Adrenal gland (tissue), 12 donors: ENCODE results near the gene VPS33A. TPM values are rescaled to one million over a fixed set of nuclear protein-coding genes. Genes with fewer than 3 reads are reported as not detected.

ENCODE experiments used
- DNase-seq, 7 donors: peaks; one replicate each; pipeline ENCODE4 v3.0.0-alpha.2; 2019 to 2020
- H3K27ac ChIP-seq, 5 donors: fragments of 200-600 bp; sonication (generic) in 4 of 5; 1 replicate in 3 of 5; 2 replicates in 2 of 5; pipeline versions ENCODE4 v1.5.1 to v1.8.0; 2016 to 2020; ENCODE audit warnings: mild to moderate bottlenecking in 1 of 5
- H3K27me3 ChIP-seq: fragments of 200-600 bp; 2 replicates; pipeline ENCODE4 v1.8.0; 2021
- H3K36me3 ChIP-seq, 2 donors: fragments of 200-600 bp; replicated peaks in 1 of 2; 1 replicate in 1 of 2; 2 replicates in 1 of 2; pipeline versions ENCODE4 v1.5.1 to v1.8.0; 2018 to 2022
- H3K4me1 ChIP-seq, 2 donors: fragments of 200-600 bp; replicated peaks in 1 of 2; 1 replicate in 1 of 2; 2 replicates in 1 of 2; pipeline versions ENCODE4 v1.5.1 to v1.8.0; 2018 to 2021
- H3K4me3 ChIP-seq, 4 donors: fragments of 200-600 bp; sonication (generic) in 3 of 4; one replicate each; pipeline ENCODE4 v1.5.1; 2016 to 2018
- H3K9me3 ChIP-seq, 3 donors: fragments of 200-600 bp; sonication (generic) in 1 of 3; replicated peaks in 1 of 3; 1 replicate in 2 of 3; 2 replicates in 1 of 3; pipeline versions ENCODE4 v1.5.1 to v1.8.0; 2016 to 2021
- POLR2A ChIP-seq, 2 donors: fragments of 450-650 bp; IDR thresholded peaks; one replicate each; pipeline ENCODE4 v1.6.1; 2017; ENCODE audit warnings: antibody characterized with exemption in 2 of 2, mild to moderate bottlenecking in 2 of 2, moderate library complexity in 1 of 2
- WGBS, 4 donors: extraction: QIAGEN DNeasy Blood & Tissue Kit in 2 of 4; methylation state at CpG; one replicate each; pipeline versions ENCODE4 v1.1.5 to v1.1.7; 2013 to 2017; 5-methylcytosine and 5-hydroxymethylcytosine counted together
- intact Hi-C, 2 donors: fragments of 100-400 bp; cut with DNase I; formaldehyde crosslinking; loops; one replicate each; pipeline versions ENCODE4 v1.14.1 to v1.15.0; 2022 to 2023
- polyA plus RNA-seq, 3 donors: library from polyadenylated mRNA; stranded (reverse); fragments of 200-250 nt in 2 of 3; fragments of 350-450 nt in 1 of 3; fragmentation: Illumina TruSeq in 1 of 3; extraction: RNeasy Lipid Tissue Mini Kit (QIAGEN cat#74804) in 1 of 3; gene quantifications; one replicate each; pipeline ENCODE4 v1.2.3, GENCODE V29; 2013 to 2014
- total RNA-seq, 9 donors: library from RNA; depleted of rRNA in 4 of 9; stranded (reverse); fragments of >200 nt in 4 of 9; fragments of 120-200 nt in 1 of 9; fragmentation: NEBNext Ultra II Directional in 1 of 9; extraction: Animal tissue kit (Norgen Biotek cat#: 25700) in 1 of 9; gene quantifications; one replicate each; pipeline versions ENCODE4 v1.1.0 to v1.2.4, GENCODE V29; 2013 to 2023
- TF ChIP-seq, protein P1 (sequence below), 6 experiments: fragments of 450-650 bp in 4 of 6; fragments of 200-600 bp in 2 of 6; sonication (generic) in 1 of 6; IDR thresholded peaks; 1 replicate in 5 of 6; 2 replicates in 1 of 6; pipeline versions ENCODE4 v1.5.1 to v1.8.0; 2016 to 2021; ENCODE audit warnings: antibody characterized with exemption in 6 of 6, mild to moderate bottlenecking in 2 of 6, moderate library complexity in 1 of 6
- donor health status: healthy with polysubstance abuse.
- donor health status: Bipolar disorder and iron deficiency.
- donor health status: DM: yes; HTN: yes; CAD: no.
- donor health status: DM: no; HTN: no; CAD: no.
- donor health status: DM: no; HTN: no; CAD: no.
- donor health status: DM: yes; HTN: yes; CAD: no.

Gene VPS33A
- total and polyA plus RNA-seq, 12 donors, result 9.7 to 35.3 (median 22.2) TPM

DNA sequence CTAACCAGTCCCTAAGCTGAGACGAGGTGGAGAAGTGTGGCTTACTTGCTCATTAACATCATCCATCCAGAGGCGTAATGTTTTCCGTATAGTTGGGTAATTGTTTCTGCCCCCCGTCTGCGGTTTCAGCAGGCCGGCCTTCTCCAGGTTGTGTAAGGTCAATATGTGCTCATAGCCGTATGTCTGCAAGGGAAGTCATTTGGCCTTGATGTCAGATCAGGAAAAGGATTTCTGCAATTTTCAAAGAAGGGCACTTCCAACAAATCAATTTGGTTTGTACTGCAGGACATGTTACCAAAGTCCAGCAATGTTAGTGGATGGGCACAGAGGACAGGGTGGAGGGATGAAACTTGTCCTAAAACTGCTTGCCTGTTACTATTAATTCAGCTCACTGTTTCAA lies 30.6 kb downstream of the VPS33A start:
- Histone ChIP-seq H3K4me1 (no peaks in the 10 kb centered on the region), H3K27ac (peak overlapping the region in 1 of 5 donors; percentile 38), H3K4me3 (no peak overlapping the region), H3K9me3 (no peaks in the 10 kb centered on the region), H3K36me3 (peaks cover 0 to 58% of the 10 kb centered on the region in 2 donors), H3K27me3 (no peaks in the 10 kb centered on the region)
- peak in 5 of 7 donors; percentile 23 to 56 (median 31) for DNase-seq
- intact Hi-C loops, result no loop called here
- WGBS, 4 donors, result 50 to 64% (median 54%) methylated on average over 7 of the region's 7 CpGs
- TF ChIP-seq POLR2A (IDR thresholded peaks at IDR 0.05), result no peak

DNA sequence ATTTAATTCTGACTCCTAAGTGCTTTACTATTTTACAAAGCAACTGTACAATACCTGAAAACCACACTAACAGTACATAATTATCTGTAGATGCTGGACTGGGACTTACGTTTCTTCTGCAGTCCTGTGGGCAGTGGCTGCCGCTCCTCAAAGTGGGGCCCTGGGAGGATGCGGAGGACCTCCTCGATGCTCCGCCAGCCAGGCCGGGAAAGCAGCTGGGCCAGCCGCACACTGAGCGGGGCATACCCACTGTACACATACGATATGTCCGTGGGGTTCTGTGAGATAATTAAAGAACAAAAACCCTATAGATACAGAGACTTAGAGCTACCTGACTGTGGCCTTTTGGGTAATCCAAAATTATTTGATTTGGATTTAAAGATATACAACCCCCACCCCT lies 33.6 kb downstream of the VPS33A start:
- WGBS, 4 donors, result 93 to 96% (median 94%) methylated on average over 10 of the region's 10 CpGs
- Histone ChIP-seq H3K27me3 (no peaks in the 10 kb centered on the region), H3K27ac (no peak overlapping the region), H3K9me3 (no peaks in the 10 kb centered on the region), H3K4me1 (no peaks in the 10 kb centered on the region), H3K36me3 (peaks cover 0 to 53% of the 10 kb centered on the region in 2 donors), H3K4me3 (no peak overlapping the region)
- TF ChIP-seq POLR2A (IDR thresholded peaks at IDR 0.05), result no peak
- TF ChIP-seq, protein P1, sequence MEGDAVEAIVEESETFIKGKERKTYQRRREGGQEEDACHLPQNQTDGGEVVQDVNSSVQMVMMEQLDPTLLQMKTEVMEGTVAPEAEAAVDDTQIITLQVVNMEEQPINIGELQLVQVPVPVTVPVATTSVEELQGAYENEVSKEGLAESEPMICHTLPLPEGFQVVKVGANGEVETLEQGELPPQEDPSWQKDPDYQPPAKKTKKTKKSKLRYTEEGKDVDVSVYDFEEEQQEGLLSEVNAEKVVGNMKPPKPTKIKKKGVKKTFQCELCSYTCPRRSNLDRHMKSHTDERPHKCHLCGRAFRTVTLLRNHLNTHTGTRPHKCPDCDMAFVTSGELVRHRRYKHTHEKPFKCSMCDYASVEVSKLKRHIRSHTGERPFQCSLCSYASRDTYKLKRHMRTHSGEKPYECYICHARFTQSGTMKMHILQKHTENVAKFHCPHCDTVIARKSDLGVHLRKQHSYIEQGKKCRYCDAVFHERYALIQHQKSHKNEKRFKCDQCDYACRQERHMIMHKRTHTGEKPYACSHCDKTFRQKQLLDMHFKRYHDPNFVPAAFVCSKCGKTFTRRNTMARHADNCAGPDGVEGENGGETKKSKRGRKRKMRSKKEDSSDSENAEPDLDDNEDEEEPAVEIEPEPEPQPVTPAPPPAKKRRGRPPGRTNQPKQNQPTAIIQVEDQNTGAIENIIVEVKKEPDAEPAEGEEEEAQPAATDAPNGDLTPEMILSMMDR (IDR thresholded peaks at IDR 0.05), result no peak
- no peak for DNase-seq
- intact Hi-C loops, result no loop called here

DNA sequence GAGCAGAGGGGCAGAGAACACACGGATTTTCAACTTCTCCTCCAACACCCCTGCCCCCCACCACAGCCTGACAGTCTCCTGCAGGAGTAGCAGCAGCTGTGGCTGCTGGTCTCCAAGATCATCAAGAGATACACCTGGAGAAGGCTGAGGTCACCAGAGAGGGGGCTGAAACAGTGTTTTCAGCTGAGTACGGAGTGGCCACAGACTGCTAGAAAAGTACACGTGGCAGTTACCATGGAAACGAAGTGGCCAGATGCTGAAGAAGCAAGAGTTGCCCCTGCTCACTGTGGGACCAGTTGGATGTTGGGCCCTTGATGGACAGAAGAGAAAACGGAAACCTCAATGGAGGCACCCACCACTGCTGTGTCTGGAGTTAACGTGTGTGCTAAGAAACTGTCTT lies 35.5 kb downstream of the VPS33A start:
- DNase-seq, result peak in 1 of 7 donors; percentile 53
- TF ChIP-seq POLR2A (IDR thresholded peaks at IDR 0.05), result no peak
- TF ChIP-seq, protein P1 (IDR thresholded peaks at IDR 0.05), result no peak
- H3K36me3 ChIP-seq, result peaks cover 0 to 51% of the 10 kb centered on the region in 2 donors
- no peaks in the 10 kb centered on the region for H3K27me3 ChIP-seq
- intact Hi-C loops, result no loop called here
- no peak overlapping the region for H3K27ac ChIP-seq
- H3K4me3 ChIP-seq, result no peak overlapping the region
- H3K4me1 ChIP-seq, result peaks cover 6 to 7% of the 10 kb centered on the region in 2 donors
- 70 to 80% (median 76%) methylated on average over 6 of the region's 6 CpGs for WGBS, 4 donors
- no peaks in the 10 kb centered on the region for H3K9me3 ChIP-seq

DNA sequence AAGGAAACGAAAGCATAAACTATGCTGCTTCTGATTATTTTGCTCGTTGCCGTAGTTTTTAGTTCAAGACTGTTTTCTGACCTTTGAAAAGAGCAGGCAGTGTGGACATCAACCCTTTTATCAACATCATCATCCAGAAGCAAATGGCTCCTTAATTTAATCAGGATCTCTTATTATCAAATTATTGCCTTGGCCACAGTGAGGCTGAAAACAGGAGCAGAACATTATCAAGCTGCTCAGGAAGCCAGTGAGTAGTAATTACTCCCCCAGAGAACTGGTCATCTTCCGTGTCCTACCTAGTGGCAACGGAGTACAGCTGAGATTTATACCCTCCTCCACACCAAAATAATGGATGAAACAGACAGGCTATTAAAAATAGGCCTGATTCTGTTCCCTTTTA lies 38.2 kb downstream of the VPS33A start:
- H3K27ac ChIP-seq, result no peak overlapping the region
- intact Hi-C loops, result no loop called here
- peaks cover 0 to 26% of the 10 kb centered on the region in 2 donors for H3K36me3 ChIP-seq
- 77 to 90% (median 86%) methylated on average over 5 of the region's 5 CpGs for WGBS, 4 donors
- no peaks in the 10 kb centered on the region for H3K27me3 ChIP-seq
- TF ChIP-seq, protein P1 (IDR thresholded peaks at IDR 0.05), result no peak
- no peak for TF ChIP-seq POLR2A (IDR thresholded peaks at IDR 0.05)
- no peaks in the 10 kb centered on the region for H3K9me3 ChIP-seq
- H3K4me1 ChIP-seq, result peaks cover 16 to 21% of the 10 kb centered on the region in 2 donors
- no peak overlapping the region for H3K4me3 ChIP-seq
- DNase-seq, result peak in 1 of 7 donors; percentile 73

DNA sequence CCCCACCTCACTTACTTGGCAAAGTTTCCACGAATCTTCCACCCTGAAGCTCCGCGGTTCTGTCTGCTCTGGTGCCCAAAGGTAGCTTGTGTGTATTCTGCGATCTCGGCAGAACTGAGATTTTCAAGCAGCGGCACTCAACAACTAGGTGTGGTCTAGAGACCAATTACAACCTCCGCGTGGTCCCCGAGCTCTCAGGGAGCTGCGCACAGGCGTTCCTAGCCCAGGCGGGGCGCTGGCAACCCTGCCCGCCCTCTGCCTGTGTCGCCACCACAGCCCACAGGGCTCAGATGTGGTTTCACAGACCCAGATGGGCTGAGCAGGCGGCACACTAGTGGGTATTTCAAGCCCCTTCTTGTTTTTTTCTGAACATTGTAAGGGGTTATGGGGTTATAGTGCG lies 39.0 kb downstream of the VPS33A start:
- Histone ChIP-seq H3K27ac (no peak overlapping the region), H3K4me3 (no peak overlapping the region), H3K27me3 (no peaks in the 10 kb centered on the region), H3K9me3 (no peaks in the 10 kb centered on the region), H3K4me1 (peaks cover 16 to 25% of the 10 kb centered on the region in 2 donors), H3K36me3 (peaks cover 0 to 26% of the 10 kb centered on the region in 2 donors)
- DNase-seq, result peak in 2 of 7 donors; percentile 38 to 85
- WGBS, 4 donors, result 86 to 96% (median 87%) methylated on average over 14 to 17 of the region's 17 CpGs
- TF ChIP-seq, protein P1 (IDR thresholded peaks at IDR 0.05), result no peak
- no peak for TF ChIP-seq POLR2A (IDR thresholded peaks at IDR 0.05)
- intact Hi-C loops, result no loop called here
